HG03575 (cell line): ENCODE data around the gene VSX1.

ENCODE experiments used
- ATAC-seq: cut with Tn5 transposase; IDR thresholded peaks from one replicate; pipeline ENCODE4 v1.9.1; 2021; ENCODE audit not compliant: unreplicated experiment, insufficient number of reproducible peaks, low FRiP score; ENCODE audit errors: extremely low read depth

Gene VSX1

GRCh38 chr20:25089096-25089495 lies 7.2 kb upstream of the VSX1 start:
- no peak for ATAC-seq

- no peak for ATAC-seq
Observed at GRCh38 chr20:25088267-25088666, 6.3 kb upstream of the VSX1 start.

GRCh38 chr20:25087186-25087929 lies 5.4 kb upstream of the VSX1 start:
- ATAC-seq: no peak

GRCh38 chr20:25085756-25086495 lies 4.0 kb upstream of the VSX1 start:
- ATAC-seq: no peak

- no peak for ATAC-seq
Observed at GRCh38 chr20:25084626-25085187, 2.8 kb upstream of the VSX1 start.

- no peak for ATAC-seq
Observed at GRCh38 chr20:25083773-25084625, 2.1 kb upstream of the VSX1 start.

- ATAC-seq: no peak
Observed at GRCh38 chr20:25083141-25083772, 1.3 kb upstream of the VSX1 start.

- ATAC-seq: no peak
Observed at GRCh38 chr20:25082498-25082873, 545 bp upstream of the VSX1 start.

- ATAC-seq: no peak
Observed at GRCh38 chr20:25081065-25081729, 744 bp downstream of the VSX1 start.

GRCh38 chr20:25079171-25079570 lies 2.8 kb downstream of the VSX1 start:
- no peak for ATAC-seq

- ATAC-seq: no peak
Observed at GRCh38 chr20:25078662-25079061, 3.3 kb downstream of the VSX1 start.

- no peak for ATAC-seq
Observed at GRCh38 chr20:25077610-25078169, 4.3 kb downstream of the VSX1 start.

- ATAC-seq: no peak
Observed at GRCh38 chr20:25076731-25077609, 5.0 kb downstream of the VSX1 start.

- ATAC-seq: no peak
Observed at GRCh38 chr20:25076201-25076600, 5.7 kb downstream of the VSX1 start.

GRCh38 chr20:25073544-25073943 lies 8.4 kb downstream of the VSX1 start:
- ATAC-seq: no peak

- ATAC-seq: no peak
Observed at GRCh38 chr20:25072226-25072811, 9.6 kb downstream of the VSX1 start.

GRCh38 chr20:25071734-25072133 lies 10.2 kb downstream of the VSX1 start:
- no peak for ATAC-seq
